Smooth muscle cell (in vitro differentiated cells): ENCODE results near the gene UBE2F. TPM values are rescaled to one million over a fixed set of nuclear protein-coding genes. Genes with fewer than 3 reads are reported as not detected.
A peak's percentile ranks its signal among the peaks of the same experiment; 100 is the strongest.

Experiments used
- DNase-seq: peaks from one replicate; lab custom pipeline; 2025; ENCODE audit not compliant: unreplicated experiment; lab: John Stamatoyannopoulos, UW
- H2AFZ ChIP-seq: fragments of 200-600 bp; sonication (generic); 2 replicates; pipeline ENCODE4 v1.6.0; 2016; ENCODE audit warnings: antibody characterized with exemption, low read depth, mild to moderate bottlenecking
- H3F3A ChIP-seq: fragments of 200-600 bp; sonication (generic); 2 replicates; pipeline ENCODE4 v1.6.0; 2017; ENCODE audit warnings: antibody characterized with exemption, low read depth
- H3K27ac ChIP-seq: fragments of 200-600 bp; sonication (generic); 2 replicates; pipeline ENCODE4 v1.5.1; 2016; ENCODE audit warnings: low read depth, mild to moderate bottlenecking
- H3K27me3 ChIP-seq: fragments of 200-600 bp; sonication (generic); 2 replicates; pipeline ENCODE4 v1.6.1; 2016; ENCODE audit warnings: low read depth, mild to moderate bottlenecking
- H3K36me3 ChIP-seq: fragments of 200-600 bp; sonication (generic); 2 replicates; pipeline ENCODE4 v1.5.1; 2016; ENCODE audit warnings: low read depth
- H3K4me1 ChIP-seq: fragments of 200-600 bp; sonication (generic); 2 replicates; pipeline ENCODE4 v1.5.1; 2016; ENCODE audit warnings: low read depth
- H3K4me2 ChIP-seq: fragments of 200-600 bp; sonication (generic); 2 replicates; pipeline ENCODE4 v1.6.0; 2016; ENCODE audit warnings: mild to moderate bottlenecking
- H3K4me3 ChIP-seq: fragments of 200-600 bp; sonication (generic); 2 replicates; pipeline ENCODE4 v1.5.1; 2016; ENCODE audit warnings: mild to moderate bottlenecking
- H3K79me2 ChIP-seq: fragments of 200-600 bp; sonication (generic); 2 replicates; pipeline ENCODE4 v1.6.0; 2016; ENCODE audit warnings: low read depth, mild to moderate bottlenecking
- H3K9ac ChIP-seq: fragments of 200-600 bp; sonication (generic); 2 replicates; pipeline ENCODE4 v1.6.0; 2016; ENCODE audit warnings: low read depth
- H3K9me3 ChIP-seq: fragments of 200-600 bp; sonication (generic); replicated peaks from 2 replicates; pipeline ENCODE4 v1.5.1; 2016; ENCODE audit warnings: low read depth
- H4K20me1 ChIP-seq: fragments of 200-600 bp; sonication (generic); 2 replicates; pipeline ENCODE4 v1.6.0; 2016; ENCODE audit warnings: low read depth
- WGBS: methylation state at CpG from one replicate; pipeline ENCODE4 v1.1.7; 2016; ENCODE audit warnings: low lambda C conversion rate; 5-methylcytosine and 5-hydroxymethylcytosine counted together
- polyA plus RNA-seq: library from polyadenylated mRNA; unstranded; fragments of >200 nt; fragmentation: Nextera tagmentation; extraction: Ambion mirVana; gene quantifications from 2 replicates; pipeline ENCODE4 v1.2.1, GENCODE V29; 2016
- total RNA-seq: library from RNA; depleted of rRNA; stranded (reverse); fragments of >200 nt; gene quantifications from 2 replicates; pipeline ENCODE4 v1.2.3, GENCODE V29; 2014
- TF ChIP-seq, protein P1 (sequence below): fragments of 200-600 bp; sonication (generic); IDR thresholded peaks from 2 replicates; pipeline ENCODE4 v1.5.1; 2017; ENCODE audit warnings: borderline replicate concordance, mild to moderate bottlenecking, antibody characterized with exemption; ENCODE audit not compliant: insufficient read depth, poor library complexity, severe bottlenecking

The UBE2F gene
- total and polyA plus RNA-seq, 2 experiments from 2014 or later = 52.5 to 94.8 TPM

GRCh38 chr2:238061315-238062202 is 94.7 kb downstream of the UBE2F start:
- H2AFZ ChIP-seq = peak overlapping the region; percentile 83

GRCh38 chr2:238063414-238064189 is 96.8 kb downstream of the UBE2F start:
- Histone ChIP-seq H3K9ac (no peak overlapping the region), H3K4me3 (no peak overlapping the region), H3K9me3 (no peaks in the 10 kb centered on the region), H3K4me2 (no peak overlapping the region), H3K79me2 (no peaks in the 10 kb centered on the region), H4K20me1 (no peaks in the 10 kb centered on the region), H2AFZ (no peak overlapping the region), H3K27me3 (no peaks in the 10 kb centered on the region), H3K36me3 (no peaks in the 10 kb centered on the region), H3K4me1 (peaks cover 11% of the 10 kb centered on the region), H3F3A (peaks cover 14% of the 10 kb centered on the region), H3K27ac (no peak overlapping the region)
- WGBS = 96% methylated on average over 8 of the region's 8 CpGs
- no peak for DNase-seq
- TF ChIP-seq, protein P1, sequence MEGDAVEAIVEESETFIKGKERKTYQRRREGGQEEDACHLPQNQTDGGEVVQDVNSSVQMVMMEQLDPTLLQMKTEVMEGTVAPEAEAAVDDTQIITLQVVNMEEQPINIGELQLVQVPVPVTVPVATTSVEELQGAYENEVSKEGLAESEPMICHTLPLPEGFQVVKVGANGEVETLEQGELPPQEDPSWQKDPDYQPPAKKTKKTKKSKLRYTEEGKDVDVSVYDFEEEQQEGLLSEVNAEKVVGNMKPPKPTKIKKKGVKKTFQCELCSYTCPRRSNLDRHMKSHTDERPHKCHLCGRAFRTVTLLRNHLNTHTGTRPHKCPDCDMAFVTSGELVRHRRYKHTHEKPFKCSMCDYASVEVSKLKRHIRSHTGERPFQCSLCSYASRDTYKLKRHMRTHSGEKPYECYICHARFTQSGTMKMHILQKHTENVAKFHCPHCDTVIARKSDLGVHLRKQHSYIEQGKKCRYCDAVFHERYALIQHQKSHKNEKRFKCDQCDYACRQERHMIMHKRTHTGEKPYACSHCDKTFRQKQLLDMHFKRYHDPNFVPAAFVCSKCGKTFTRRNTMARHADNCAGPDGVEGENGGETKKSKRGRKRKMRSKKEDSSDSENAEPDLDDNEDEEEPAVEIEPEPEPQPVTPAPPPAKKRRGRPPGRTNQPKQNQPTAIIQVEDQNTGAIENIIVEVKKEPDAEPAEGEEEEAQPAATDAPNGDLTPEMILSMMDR = no peak

More at GRCh38 chr2:238061315-238062202, 94.7 kb downstream of the UBE2F start:
- no peak overlapping the region for H3K27ac ChIP-seq
- H3K4me1 ChIP-seq = peaks cover 11% of the 10 kb centered on the region
- 4% methylated on average over 28 of the region's 29 CpGs for WGBS
- H3F3A ChIP-seq = peaks cover 14% of the 10 kb centered on the region
- no peaks in the 10 kb centered on the region for H4K20me1 ChIP-seq
- no peaks in the 10 kb centered on the region for H3K36me3 ChIP-seq
- TF ChIP-seq, protein P1 = no peak
- DNase-seq = no peak
- H3K27me3 ChIP-seq = no peaks in the 10 kb centered on the region
- H3K9me3 ChIP-seq = no peaks in the 10 kb centered on the region
- peak overlapping the region; percentile 84 for H3K4me3 ChIP-seq
- no peaks in the 10 kb centered on the region for H3K79me2 ChIP-seq
- peak overlapping the region; percentile 68 for H3K9ac ChIP-seq
- peak overlapping the region; percentile 98 for H3K4me2 ChIP-seq

DNA sequence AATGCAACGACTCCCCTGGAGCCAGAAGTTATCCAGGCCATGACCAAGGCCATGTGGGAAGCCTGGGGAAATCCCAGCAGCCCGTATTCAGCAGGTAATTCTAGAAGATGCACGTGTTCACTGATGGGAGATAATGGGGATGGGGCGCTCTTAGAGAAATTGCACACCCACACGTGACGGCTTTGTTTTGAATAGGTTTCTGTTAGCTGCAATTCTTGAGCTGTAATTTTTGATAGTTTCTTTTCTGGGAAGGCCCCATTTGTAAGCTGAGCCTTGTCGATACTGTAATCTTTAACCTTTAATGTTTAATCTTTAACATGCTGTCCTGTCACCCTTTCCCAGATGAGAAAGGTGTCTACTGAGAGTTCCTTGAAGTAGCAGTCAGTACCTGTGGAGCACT is 97.6 kb downstream of the UBE2F start:
- Histone ChIP-seq H3K4me1 (peaks cover 11% of the 10 kb centered on the region), H3K4me2 (no peak overlapping the region), H3F3A (peaks cover 9% of the 10 kb centered on the region), H3K9ac (no peak overlapping the region), H3K27ac (no peak overlapping the region), H4K20me1 (no peaks in the 10 kb centered on the region), H3K27me3 (no peaks in the 10 kb centered on the region), H3K4me3 (no peak overlapping the region), H3K9me3 (no peaks in the 10 kb centered on the region), H3K36me3 (no peaks in the 10 kb centered on the region), H2AFZ (no peak overlapping the region), H3K79me2 (no peaks in the 10 kb centered on the region)
- 96% methylated on average over 7 of the region's 7 CpGs for WGBS
- no peak for DNase-seq
- TF ChIP-seq, protein P1 = no peak
